ENCODE data around the gene GRHL1. TPM values are rescaled to one million over a fixed set of nuclear protein-coding genes. Genes with fewer than 3 reads are reported as not detected.
"Not testable (repeated sequence)": the region's sequence is repeated elsewhere in the genome, so short reads cannot be mapped to it uniquely, and the experiment has no call there.

GRHL1 gene
- total and polyA plus RNA-seq, 9 of the 15 experiments (the other 6 are each of a cell fraction or from before 2014, with no cell fraction given): 1.7 to 6.1 (median 4.7) TPM

DNA sequence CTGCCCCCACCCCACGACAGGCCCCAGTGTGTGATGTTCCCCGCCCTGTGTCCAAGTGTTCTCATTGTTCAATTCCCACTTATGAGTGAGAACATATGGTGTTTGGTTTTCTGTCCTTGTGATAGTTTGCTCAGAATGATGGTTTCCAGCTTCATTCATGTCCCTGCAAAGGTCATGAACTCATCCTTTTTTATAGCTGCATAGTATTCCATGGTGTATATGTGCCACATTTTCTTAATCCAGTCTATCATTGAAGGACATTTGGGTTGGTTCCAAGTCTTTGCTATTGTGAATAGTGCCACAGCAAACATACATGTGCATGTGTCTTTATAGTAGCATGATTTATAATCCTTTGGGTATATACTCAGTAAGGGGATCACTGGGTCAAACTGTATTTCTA is 24.5 kb upstream of the GRHL1 start:
- BruUV-seq (replicated peaks); H3K36me3 ChIP-seq (ENCODE audit: control insufficient read depth, insufficient read depth, low read length); H3K9me1 ChIP-seq (ENCODE audit: control insufficient read depth, insufficient read depth, low read length); H2AFZ ChIP-seq (ENCODE audit: low read depth, low read length); DNase-seq (ENCODE audit: extremely low read depth in 1 of 4, low spot score in 3 of 4); ATAC-seq; H3K4me2 ChIP-seq (ENCODE audit: insufficient read depth, low read length); intact Hi-C loops (cut with micrococcal nuclease); FAIRE-seq; H3K4me3 ChIP-seq; H3K27ac ChIP-seq (ENCODE audit: extremely low read depth, low read depth, low read length); H3K79me2 ChIP-seq (ENCODE audit: control insufficient read depth, insufficient read depth, low read length); H3K9ac ChIP-seq (ENCODE audit: insufficient read depth in 1 of 2, low read depth in 2 of 2, low read length in 2 of 2); H3K27me3 ChIP-seq (ENCODE audit: control insufficient read depth in 2 of 2, insufficient read depth in 2 of 2, low read length in 2 of 2); H3K4me1 ChIP-seq (replicated peaks in 1 of 2; ENCODE audit: control insufficient read depth in 2 of 2, insufficient read depth in 2 of 2, low read length in 2 of 2); in situ Hi-C loops (cut with MboI); CTCF ChIA-PET (ENCODE audit: low intra/inter-chr PET ratio); H4K20me1 ChIP-seq (replicated peaks; ENCODE audit: control insufficient read depth, insufficient read depth, low read length); H3K9me3 ChIP-seq (replicated peaks; ENCODE audit: control insufficient read depth, insufficient read depth, low read depth, low read length); POLR2A ChIA-PET: not testable (repeated sequence)
- WGBS (ENCODE audit: insufficient coverage, low coverage, missing lambda C conversion rate): no CpG with 5 or more reads among the region's 2 CpGs
- TF ChIP-seq ZNF146 (CRISPR knock-in tag; IDR thresholded peaks at IDR 0.05; ENCODE audit: unreplicated experiment): peak; percentile 57

DNA sequence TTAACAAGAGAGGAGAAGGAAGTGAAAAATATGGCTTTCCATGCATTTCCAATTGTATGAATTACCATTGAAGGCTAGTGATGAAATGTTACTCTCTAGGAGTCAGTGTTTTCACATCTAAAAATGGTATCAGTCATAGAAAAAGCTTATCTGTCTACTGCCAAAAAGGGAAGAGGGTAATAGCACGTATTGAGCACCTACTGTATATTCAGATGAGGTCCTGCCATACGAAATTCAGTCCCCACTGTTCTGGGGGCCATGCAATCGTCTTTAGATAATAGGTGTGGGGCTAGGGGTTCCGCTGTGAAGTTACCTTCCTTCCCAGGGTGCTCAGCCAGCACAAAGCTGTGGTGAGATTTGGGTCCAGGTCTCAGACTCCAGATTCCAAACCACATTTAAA is 14.2 kb upstream of the GRHL1 start:
- POLR2A ChIA-PET: interaction anchor here (0.6 to 1.2 kb wide), 3 partner anchors 13 to 110 kb away, joined by 3 to 5 read pairs (median 3); no protein-coding TSS in a partner anchor
- Histone ChIP-seq H3K9me3 (replicated peaks; ENCODE audit: control insufficient read depth, insufficient read depth, low read depth, low read length) (no peaks in the 10 kb centered on the region), H3K9ac (ENCODE audit: insufficient read depth in 1 of 2, low read depth in 2 of 2, low read length in 2 of 2) (no peak overlapping the region), H3K79me2 (ENCODE audit: control insufficient read depth, insufficient read depth, low read length) (no peaks in the 10 kb centered on the region), H3K27ac (ENCODE audit: extremely low read depth, low read depth, low read length) (no peak overlapping the region), H3K27me3 (ENCODE audit: control insufficient read depth in 2 of 2, insufficient read depth in 2 of 2, low read length in 2 of 2) (no peaks in the 10 kb centered on the region), H3K4me2 (ENCODE audit: insufficient read depth, low read length) (no peak overlapping the region), H3K9me1 (ENCODE audit: control insufficient read depth, insufficient read depth, low read length) (peaks cover 3% of the 10 kb centered on the region), H3K4me3 (no peak overlapping the region), H3K4me1 (replicated peaks in 1 of 2; ENCODE audit: control insufficient read depth in 2 of 2, insufficient read depth in 2 of 2, low read length in 2 of 2) (peaks cover 6 to 17% of the 10 kb centered on the region in 2 experiments; a peak in 4 of 5 replicates), H3K36me3 (ENCODE audit: control insufficient read depth, insufficient read depth, low read length) (peaks cover 3% of the 10 kb centered on the region; the same call in 1 of the 3 replicates), H2AFZ (ENCODE audit: low read depth, low read length) (no peak overlapping the region), H4K20me1 (replicated peaks; ENCODE audit: control insufficient read depth, insufficient read depth, low read length) (no peaks in the 10 kb centered on the region)
- intact Hi-C loops (cut with micrococcal nuclease): no loop called here
- WGBS (ENCODE audit: insufficient coverage, low coverage, missing lambda C conversion rate): 47% methylated on average over 4 of the region's 4 CpGs
- DNase-seq (ENCODE audit: extremely low read depth in 1 of 4, low spot score in 3 of 4) (no peak), ATAC-seq (no peak), FAIRE-seq (no peak)
- in situ Hi-C loops (cut with MboI): no loop called here
- BruUV-seq (replicated peaks): no TSS peak
- TF ChIP-seq GABPB2 (CRISPR knock-in tag; conservative IDR thresholded peaks at IDR 0.05) (no peak), ZKSCAN8 (CRISPR knock-in tag; IDR thresholded peaks at IDR 0.05) (peak; percentile 92)
- CTCF ChIA-PET (ENCODE audit: low intra/inter-chr PET ratio): no interaction called here

Data from K562 (cell line).